Measurements from ENCODE around the gene FBN2.

FBN2 gene

DNA sequence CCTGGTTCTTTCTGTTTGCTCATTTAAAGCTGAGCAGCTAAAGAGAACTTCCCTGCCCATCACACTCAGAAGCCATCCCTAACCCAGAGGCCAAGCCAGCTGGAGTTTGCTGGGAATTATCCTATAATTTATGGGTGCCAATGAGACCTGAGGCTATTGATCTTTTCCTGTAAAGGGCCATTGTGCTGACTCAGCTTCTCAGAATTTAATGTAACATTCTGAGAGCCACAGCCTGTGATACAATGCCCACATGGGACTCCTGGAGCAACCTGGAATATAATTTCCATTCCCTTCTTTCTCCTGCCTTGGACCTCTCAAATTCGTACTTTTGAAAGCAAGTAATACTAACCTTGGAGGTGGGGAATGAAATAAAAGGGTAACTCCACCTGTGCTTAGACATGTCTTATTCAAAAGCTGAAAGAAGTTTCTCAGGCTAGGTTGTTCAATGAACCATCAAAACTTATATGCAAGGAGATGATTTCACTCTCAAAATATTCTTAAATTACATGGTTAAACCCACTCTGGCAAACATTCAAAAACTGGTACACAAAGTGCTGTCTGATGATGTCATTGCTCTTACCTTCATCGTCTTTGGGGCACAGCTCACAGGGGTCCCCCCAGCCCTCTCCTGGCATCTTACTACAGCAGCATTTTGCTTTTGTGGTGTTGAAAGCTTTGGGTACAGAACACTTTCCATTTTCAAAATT, 247.7 kb downstream of the FBN2 start:
- no peak for DNase-seq

DNA sequence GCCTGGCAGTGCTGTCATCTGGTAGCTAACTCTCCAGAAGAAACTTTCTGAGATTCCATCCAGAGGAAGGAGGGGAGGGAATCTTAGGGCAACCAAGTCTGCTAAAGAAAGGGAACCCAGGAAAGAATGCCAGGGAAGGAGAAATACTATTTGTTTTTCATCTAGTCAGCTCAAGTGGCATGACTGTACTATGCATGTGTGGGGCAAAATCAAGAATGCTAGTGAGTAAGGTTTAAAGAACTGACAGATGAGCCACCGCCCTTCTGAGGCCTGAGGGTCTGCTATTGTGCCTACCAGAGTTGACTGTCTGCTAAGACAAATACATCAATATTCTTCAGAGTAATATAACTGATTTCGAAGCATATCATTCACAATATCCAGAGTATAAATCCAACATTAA, 250.3 kb downstream of the FBN2 start:
- DNase-seq = no peak

DNA sequence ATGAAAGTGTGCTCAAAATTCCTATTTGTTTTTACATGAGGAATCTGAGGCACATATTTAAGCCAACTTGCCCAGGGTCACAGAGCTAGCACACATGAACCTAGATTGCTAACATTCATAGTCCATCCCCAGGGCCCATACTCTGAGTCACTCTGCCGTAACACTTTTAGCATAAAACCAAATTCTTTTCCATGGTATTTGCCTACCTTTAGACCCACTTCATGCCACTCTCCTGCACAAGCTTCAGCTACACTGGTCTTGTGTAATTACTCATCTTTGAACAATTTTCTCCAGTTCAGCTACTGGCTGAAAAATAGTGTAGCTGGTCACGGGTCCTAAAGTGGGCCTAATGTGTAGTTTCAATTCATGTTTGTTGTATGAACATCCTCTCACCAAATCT, 253.8 kb downstream of the FBN2 start:
- DNase-seq = no peak

DNA sequence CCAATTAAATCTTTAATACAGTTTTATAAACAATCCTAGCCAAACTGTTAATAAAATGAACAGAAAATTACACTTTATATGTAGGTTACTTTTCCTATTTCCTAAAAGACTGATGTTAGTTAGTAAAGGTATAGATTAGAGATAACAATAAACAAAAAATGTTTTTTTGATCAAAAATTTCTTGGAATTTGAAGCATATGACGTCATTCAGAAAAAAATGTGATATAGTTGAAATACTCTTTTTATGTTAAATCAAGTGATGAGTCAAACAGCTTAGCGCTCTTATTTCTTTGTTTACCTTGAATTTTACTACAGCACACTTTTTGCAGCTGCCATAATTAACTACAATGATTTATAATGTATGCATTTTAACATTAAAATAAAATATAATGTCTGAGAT, 258.7 kb downstream of the FBN2 start:
- no peak for DNase-seq

DNA sequence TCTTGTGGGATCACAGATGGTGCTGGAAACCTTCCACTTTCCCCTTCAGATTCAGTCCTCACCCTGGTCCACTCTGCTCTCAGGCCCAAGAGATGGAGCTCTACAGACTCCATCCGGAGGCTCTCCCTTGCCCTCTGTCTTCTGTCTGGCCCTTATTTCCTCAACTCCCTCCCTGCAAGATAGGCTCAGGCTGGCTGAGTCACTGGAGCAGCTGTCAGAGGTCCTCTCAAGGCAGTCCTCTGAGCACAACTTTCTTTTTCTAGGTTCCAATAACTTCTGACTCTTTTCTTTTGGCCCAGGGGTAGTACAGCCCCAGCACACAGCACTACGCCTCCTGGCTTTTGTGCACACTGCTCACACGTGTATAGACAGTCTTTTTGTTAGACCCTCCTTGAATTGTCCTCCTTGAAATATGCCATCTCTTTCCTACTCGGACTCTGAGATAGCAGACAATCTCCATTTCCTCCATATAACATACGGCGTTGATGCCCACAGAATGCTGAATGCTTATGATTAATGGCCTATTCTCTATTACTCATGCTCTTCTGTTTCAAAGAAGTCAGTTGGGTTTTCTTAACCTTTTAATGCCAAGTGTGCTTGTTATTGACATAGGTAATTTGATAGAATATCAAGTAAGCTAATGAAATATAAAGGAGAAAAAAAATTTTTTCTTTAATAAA, 261.4 kb downstream of the FBN2 start:
- DNase-seq = no peak

DNA sequence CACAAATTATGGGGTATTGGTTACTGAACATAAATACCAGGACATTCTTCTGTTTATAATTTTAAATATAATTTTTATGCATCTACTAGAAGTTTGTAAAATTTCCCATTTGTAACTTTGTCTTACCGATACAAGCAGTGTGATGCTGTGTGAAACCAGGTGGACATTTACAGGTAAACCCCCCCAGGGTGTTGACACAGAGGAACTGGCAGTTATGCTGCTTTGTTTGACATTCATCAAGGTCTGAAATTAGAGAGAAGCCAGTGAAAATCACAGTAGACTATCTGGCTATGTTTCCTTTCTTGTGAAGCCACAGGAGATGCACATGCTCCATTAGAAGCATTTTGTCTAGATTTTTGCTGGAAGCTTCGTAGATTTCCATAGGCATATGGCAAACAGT, 263.6 kb downstream of the FBN2 start:
- no peak for DNase-seq

DNA sequence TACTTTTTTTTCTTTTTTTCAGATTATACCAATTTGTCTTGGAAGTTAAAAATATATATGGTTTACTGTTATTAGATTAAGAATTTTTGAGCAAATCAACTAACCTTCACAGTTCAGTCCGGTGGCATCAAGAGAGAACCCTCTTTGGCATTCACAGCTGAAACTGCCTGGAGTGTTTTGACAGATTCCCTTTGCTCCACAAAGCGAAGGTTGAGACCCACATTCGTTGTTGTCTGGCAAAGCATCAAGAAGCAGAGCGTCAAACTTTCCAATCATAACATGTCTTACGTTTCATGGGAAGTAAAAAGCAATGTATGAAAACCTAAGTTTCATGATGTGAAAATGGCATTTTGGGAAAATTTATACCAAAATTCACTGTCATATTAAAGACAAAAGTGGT, 264.3 kb downstream of the FBN2 start:
- DNase-seq = no peak

DNA sequence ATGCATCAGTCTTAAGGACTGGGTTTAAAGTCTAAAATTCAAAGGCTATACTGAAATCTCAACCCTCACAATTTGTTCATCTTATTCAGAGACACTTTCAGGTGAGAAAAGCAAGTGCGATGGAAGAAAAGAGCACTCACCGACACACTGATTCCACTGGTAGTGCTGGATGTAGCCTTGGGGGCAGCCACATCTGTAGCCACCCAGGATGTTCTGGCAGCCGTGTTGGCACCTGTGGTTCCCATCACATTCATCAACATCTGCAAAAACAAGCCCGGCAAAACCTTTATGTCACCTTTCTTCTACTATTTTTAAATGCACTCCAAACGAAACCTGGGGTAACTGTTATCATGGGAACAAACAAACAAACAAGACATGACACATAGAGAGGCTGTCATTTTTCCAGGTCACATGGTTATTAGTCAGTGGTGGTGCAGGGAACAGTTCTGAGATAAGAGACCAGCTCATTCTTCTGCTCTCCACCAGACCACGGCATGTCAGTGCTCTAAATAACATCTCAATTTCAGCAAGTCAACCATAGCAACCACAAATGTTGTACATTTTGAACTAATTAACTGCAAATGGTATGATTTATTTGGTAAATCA, 266.1 kb downstream of the FBN2 start:
- DNase-seq = no peak

DNA sequence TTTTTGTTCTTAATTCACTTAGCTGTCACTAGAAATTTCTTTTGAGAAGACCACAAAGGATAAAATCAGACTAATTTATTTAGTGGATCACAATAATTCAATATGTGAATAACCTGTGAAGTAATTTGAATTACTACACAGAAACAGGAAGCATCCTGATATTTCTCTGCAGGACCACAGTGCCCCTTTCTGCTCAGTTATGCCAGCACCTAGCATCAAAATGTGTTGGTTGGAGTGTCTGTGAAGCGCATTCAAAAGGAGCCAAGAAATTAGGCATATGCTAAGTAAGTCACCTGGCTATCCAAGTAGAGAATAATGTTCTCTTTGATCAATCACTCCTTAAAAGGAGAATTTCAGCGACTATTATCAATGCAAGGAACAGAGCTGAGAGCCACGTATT, 267.0 kb downstream of the FBN2 start:
- DNase-seq = no peak

DNA sequence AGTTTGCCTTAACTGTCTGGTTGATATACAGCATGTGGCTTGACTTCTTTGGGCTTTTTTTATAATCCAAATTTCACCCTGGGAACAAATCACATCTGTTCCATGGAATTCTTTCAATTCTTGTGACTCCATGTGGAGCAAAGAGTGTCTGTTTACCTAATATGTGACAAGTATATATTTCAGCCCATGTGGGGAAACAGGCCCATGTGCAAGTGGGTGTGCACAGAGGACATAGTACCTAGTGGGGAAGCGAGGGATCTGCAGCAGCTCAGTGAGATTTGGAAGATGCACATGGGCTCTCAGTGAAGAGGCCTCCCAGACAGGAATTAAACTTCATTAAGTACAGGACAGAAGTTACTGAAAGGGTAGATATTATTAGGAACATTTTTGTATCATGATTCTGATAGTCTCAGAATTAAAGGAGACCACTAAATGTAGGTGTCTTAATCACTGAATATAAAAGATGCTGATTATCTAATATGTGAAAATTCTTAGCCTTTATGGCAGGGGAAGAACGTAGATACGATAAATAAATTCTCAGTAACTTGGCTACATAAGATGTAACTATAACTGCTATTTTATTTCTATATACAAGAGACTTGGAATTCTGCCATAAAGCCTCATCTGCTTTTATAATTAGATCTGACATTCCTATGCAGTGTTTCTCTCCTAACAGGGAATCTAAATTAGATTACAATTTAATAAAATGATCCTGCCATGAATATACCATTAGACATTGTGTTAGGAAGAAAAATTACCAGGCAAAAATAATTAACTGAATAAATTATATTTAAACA, 273.3 kb downstream of the FBN2 start:
- no peak for DNase-seq

DNA sequence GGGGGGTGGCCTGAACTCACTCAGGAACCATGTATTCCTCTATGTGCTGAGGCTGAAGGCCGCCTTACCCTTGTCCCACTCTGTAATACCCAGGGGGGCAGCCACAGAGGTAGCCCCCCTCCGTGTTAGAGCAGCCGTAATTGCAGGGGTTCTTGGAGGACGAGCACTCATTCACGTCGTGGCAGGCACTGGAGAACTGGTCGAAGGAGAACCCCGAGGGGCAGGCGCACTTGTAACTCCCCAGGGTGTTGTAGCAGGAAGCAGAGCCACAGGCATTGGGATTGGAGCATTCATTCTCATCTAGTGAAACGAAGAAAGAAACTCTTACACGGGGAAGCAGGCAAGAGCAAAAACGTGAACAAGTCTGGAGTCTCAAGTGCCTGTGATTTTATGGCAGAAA, 274.7 kb downstream of the FBN2 start:
- DNase-seq = no peak

DNA sequence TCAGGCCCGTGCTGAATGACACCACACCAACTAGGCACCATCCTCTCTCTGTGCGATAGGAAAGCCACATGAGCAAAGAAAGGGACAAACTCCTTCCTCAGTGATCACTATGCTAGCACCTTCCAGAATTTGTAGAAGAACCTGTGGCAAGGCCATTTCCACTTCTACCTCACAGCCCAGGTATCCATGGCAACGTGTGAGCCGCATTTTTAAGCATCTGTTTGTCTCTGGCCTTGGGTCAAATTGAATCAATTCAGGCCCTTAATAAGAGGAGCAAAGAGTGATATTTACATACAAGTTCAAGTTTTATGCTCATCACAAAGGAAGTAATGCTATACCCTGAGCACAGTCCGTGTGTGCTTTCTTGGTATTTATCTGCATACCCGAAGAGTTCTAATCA, 275.1 kb downstream of the FBN2 start:
- DNase-seq = no peak

DNA sequence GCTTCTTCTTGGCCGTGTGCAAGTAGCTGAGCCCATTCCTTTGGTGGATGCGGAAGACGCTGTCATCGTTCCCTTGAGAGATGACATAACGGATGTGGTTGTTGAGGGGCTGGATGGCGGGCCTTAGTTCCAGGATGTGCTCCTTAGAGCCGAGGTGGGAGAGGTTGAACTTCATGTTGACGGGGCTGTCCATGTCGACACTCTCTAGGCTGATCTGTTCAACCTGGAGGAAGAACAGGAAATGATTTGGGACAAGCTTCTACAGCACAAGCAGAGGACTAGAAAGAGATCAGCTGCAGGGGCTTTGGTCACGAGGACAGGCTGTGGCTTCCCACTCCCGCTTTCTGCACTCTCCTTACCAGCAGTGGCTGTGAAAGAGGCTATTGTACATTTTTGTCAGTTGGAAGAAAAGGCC, 278.4 kb downstream of the FBN2 start:
- no peak for DNase-seq

DNA sequence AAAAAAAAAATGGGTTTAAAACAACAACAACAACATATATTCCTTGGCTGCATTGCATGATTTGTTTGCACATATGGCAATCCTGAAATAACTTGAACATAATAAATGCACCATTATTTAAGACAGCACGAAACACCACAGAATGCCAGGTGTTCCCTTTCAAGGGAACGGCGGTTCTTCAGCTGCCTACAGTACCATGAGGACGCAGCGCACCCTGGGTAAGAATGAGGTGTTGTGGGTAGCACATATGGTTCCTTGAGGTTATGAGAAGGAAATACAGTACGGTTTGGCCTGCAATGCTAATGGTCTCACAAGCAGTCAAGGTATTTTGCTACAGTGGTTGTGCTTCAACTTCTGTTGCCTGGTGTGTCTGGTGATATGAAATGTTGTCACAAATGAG, 279.7 kb downstream of the FBN2 start:
- DNase-seq = no peak

DNA sequence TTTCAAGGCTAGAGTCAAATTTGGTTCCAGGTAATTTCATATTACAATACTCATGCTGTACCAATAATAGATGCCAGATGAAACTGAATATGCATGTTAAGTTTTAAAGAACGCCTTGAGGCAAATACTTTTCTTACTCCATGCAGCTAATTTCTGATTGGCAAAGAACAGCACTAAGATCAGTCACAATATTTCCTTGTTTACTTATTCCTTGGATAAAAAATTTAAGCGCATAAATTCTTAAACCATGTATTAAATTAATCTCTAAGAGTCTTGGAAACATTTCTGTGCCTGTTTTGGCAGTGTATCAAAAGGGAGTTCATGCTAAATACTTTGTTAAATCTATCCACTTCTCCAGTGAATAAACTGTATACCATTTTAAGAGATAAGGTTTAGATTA, 281.0 kb downstream of the FBN2 start:
- DNase-seq = no peak

DNA sequence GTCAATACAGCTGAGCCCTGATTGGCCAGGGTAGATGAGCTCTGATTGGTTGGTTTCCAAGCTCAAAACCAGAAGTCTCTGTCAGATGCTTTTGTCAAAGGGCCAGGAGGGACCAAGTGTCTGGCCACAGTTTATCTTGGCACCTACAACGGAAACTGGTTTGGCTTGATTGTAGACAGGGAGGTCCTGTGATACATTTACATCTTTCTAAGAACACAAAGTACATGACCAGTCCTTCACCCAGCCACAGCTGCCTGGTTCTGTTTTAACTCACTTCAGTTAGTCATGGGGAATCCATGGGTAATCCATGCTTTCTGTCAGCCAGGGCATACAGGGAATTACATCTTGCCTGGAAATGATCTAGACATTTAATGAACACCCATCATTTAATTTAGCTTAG, 283.3 kb downstream of the FBN2 start:
- no peak for DNase-seq

DNA sequence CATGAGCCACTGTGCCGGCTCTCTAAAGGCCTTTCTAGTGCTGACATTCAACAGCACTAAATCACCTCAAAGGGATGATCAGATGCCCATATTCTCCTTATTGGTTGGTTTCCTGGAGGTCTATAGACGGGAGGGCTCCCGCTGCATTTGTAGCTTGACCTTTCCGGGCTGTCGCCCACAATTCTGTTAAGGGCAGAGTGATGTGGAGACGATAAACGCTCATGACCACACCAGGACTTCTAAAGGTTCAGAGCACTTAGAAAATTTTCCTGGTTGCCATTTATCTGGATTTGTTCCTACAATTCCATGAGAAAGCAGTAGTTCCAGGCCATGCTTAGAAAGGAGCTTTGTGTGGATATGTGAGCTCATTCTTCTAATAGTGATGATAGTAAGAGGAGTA, 284.2 kb downstream of the FBN2 start:
- DNase-seq = no peak

DNA sequence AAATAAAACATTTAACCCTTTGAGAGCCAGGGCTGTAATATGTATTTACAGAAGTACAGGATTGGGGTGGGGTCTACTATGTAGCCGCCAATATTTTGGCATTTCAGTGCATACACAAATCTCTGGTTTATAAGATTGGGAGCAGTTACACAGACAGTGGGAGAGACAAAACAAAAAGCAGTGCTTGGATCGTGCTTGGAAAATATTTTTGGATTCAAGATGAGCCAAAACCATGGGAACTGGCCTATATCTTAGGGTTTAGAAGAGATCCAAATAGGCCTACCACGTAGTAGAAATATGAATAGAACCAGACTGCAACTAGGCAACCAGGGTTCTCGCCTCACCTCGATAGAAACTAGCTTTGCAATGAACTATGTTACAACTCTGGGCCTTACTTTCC, 284.9 kb downstream of the FBN2 start:
- DNase-seq = no peak

DNA sequence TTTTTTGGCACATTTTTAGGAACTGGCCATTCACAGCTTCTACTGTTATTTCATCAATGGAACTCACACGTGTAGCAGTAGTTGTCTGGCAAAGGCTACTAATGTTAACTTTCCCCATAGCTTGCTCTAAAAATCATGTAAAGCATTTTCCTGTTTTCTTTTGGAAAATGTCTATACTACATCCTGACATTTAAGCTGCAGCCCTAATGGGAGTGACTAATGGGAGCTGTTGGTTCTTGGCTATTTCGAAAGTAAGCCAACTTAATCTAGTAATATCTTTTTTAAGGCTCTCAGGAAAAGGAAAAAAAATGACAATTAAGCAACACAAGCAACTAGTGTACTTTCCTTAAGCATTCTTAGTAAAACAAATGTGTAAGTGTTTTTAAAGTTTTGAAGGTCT, 285.3 kb downstream of the FBN2 start:
- no peak for DNase-seq

DNA sequence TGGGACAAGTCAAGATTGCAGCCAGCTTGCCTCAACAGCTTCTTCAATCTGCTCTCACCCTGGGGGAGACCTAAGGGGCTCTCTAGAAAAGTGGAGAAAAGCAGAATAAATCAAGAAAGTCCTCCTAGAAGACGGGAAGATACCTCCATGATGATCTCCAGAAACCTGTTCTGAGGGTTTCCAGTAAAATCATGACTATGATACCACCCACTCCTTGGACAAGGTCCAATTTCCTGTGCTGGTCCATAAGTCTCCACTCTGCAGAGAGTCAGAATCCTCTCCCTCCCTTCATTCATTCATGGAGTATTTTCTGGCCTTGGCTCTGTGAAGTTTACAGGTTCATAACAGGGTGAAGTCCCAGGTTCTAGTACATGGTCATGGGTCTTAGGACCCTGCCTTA, 285.8 kb downstream of the FBN2 start:
- DNase-seq = no peak

DNA sequence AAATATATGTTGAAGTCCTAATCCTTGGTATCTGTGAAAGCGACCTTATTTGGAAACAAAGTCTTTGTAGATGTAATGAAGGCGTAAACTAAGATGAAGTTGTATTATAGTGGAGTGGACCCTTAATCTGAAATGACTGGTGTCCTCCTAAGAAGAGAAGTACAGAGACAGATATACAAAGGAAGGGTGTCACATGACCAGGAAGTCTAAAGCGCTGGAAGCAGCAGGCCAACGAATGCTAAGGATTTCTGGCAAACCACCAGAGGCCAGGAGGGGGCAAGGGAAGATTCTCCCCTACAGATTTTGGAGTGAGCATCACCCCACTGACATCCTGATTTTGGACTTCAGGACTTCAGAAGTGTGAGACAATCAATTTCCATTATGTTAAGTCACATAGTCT, 292.1 kb downstream of the FBN2 start:
- no peak for DNase-seq

DNA sequence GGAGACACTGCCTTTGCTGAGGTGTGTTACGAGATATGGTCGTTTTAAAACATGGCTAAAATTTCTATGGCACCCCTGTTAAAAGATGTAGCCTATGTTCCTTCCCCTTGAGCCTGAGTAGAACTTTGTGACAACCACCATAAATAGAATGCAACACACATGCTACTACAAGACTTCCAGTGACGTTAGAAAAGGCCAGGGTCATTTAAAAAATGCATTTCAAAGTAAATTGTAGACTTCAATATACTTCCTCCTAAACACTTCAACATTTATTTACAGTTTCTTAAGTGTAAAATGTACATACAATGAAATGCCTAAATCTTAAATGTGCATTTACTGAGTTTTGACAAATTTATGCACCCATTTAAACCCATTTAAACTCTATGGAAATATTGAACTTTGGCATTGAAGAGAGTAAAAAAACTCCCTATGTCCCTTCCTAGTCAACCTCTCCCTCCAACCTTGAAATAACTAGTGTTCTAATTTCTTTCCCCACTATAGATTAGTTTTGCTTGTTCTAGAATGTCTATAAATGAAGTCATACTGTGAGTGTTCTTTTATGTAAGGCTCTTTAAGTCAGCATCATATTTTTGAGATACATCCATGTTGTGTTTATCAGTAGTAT, 294.0 kb downstream of the FBN2 start:
- no peak for DNase-seq

DNA sequence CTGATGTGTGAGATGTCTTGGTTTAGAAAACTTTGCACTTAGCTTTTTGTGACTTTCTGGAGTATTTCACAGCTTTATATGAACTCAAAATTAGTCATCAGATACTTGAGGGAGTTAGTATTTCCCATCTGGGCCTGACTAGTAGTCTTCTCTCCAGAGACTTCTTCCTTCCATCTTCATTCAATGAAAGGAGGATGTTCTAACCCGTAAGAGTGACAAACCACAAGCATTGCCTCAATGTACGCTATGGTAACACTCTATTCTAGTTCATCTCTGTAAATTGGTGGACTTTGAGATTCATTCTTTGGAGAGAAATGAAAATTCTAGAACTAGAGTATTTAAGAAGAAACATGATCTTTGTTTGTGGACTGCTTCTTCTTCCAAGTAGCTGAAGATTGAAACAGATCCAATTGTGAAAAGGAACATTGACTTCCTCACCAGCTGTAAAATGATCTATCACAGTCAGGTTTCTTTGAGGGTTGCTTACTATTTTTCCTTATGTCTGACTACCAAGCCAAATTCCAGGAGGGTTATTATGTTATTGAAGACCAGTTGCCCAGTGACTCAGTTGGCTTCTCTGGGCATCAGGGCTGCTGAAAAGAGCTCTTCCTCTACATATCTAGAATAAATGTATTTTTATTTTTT, 296.9 kb downstream of the FBN2 start:
- no peak for DNase-seq

All from activated CD4-positive, alpha-beta T cell treated with anti-CD3 and anti-CD28 coated beads, Interleukin-2, amount 50 U/mL, for 1 hour (primary cell).